ENCODE data around the gene LYVE1. TPM values are rescaled to one million over a fixed set of nuclear protein-coding genes. Genes with fewer than 3 reads are reported as not detected.
A peak's percentile ranks its signal among the peaks of the same experiment; 100 is the strongest.

LYVE1 gene
- polyA plus RNA-seq, 2 of the 4 experiments (the other 2 are of a cell fraction), result 0.04 TPM; not detected in 1

DNA sequence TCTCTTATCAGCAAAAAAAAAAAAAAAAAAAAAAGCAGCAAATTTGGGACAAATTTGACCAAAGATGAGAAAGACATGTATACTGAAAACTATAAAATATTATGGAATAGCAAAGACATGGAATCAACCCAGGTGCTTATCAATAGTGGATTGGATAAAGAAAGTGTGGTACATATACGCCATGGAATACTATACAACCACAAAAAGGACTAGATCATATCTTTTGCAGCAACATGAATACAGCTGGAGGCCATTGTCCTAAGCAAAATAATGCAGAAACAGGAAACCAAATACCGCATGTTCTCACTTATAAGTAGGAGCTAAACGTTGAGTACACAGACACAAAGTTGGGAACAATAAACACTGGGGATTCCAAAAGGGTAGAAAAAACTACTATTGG lies 25.7 kb downstream of the LYVE1 start:
- ChIA-PET CTCF (interaction anchor here (0.8 to 3.3 kb wide), 4 partner anchors 18 to 137 kb away, joined by 3 to 22 read pairs (median 16); no protein-coding TSS in a partner anchor), POLR2A (no interaction called here)
- H3K9me3 ChIP-seq, result no peaks in the 10 kb centered on the region
- FAIRE-seq, result no peak
- DNase-seq (ENCODE audit: low read depth in 1 of 2, low spot score in 1 of 2), result no peak
- H3K4me3 ChIP-seq, result no peak overlapping the region
- H3K4me2 ChIP-seq, result no peak overlapping the region
- H3K27ac ChIP-seq, result no peak overlapping the region
- ATAC-seq, result no peak
- WGBS (ENCODE audit: missing lambda C conversion rate), result 89% methylated on average over 3 of the region's 3 CpGs
- no peak for TF ChIP-seq SREBF2 (IDR thresholded peaks at IDR 0.05)
- no peak for TF ChIP-seq ZFP36 (IDR thresholded peaks at IDR 0.05; ENCODE audit: borderline replicate concordance, partially characterized antibody)
- no peak for TF ChIP-seq RCOR1 (IDR thresholded peaks at IDR 0.05; ENCODE audit: low read depth, low read length)
- TF ChIP-seq, protein P1, sequence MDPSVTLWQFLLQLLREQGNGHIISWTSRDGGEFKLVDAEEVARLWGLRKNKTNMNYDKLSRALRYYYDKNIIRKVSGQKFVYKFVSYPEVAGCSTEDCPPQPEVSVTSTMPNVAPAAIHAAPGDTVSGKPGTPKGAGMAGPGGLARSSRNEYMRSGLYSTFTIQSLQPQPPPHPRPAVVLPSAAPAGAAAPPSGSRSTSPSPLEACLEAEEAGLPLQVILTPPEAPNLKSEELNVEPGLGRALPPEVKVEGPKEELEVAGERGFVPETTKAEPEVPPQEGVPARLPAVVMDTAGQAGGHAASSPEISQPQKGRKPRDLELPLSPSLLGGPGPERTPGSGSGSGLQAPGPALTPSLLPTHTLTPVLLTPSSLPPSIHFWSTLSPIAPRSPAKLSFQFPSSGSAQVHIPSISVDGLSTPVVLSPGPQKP (IDR thresholded peaks at IDR 0.05; ENCODE audit: low read depth, low read length), result no peak
- no peak for TF ChIP-seq EP300 (IDR thresholded peaks at IDR 0.05)
- no peak for TF ChIP-seq MYC (IDR thresholded peaks at IDR 0.05; ENCODE audit: borderline replicate concordance, low read length)
- TF ChIP-seq NFE2L2 (conservative IDR thresholded peaks at IDR 0.05; ENCODE audit: low read length), result no peak
- TF ChIP-seq POLR2A (IDR thresholded peaks at IDR 0.05; ENCODE audit: low read length), result no peak
- no peak for TF ChIP-seq RARB (CRISPR knock-in tag; IDR thresholded peaks at IDR 0.05)
- TF ChIP-seq POLR2AphosphoS2 (conservative IDR thresholded peaks at IDR 0.05; ENCODE audit: low read length), result no peak
- TF ChIP-seq, protein P2, sequence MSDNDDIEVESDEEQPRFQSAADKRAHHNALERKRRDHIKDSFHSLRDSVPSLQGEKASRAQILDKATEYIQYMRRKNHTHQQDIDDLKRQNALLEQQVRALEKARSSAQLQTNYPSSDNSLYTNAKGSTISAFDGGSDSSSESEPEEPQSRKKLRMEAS (IDR thresholded peaks at IDR 0.05), result no peak
- no peak for TF ChIP-seq GATA3 (IDR thresholded peaks at IDR 0.05; ENCODE audit: borderline replicate concordance)
- no peak for TF ChIP-seq MAZ (IDR thresholded peaks at IDR 0.05; ENCODE audit: borderline replicate concordance, low read depth, low read length)
- no peak for TF ChIP-seq EHMT2 (IDR thresholded peaks at IDR 0.05; ENCODE audit: low read depth)
- peaks cover 15% of the 10 kb centered on the region for H3K4me1 ChIP-seq

DNA sequence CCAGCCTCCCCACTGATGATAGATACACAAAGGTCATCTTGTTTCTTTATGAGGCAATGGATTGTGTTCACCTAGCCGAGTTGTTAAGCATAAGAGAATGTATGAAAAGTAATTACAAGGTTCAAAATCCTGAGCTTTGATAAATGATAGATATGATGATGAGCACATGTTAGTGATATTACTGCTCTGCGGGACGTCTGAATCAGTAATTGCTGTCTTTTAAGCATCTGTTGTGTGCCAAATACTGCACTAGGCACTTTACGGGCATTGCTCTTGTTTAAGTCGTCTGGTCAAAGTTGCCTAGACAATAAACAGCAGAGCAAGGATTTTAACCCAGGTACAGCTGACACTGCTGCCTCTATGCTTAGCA lies 26.9 kb downstream of the LYVE1 start:
- no peak for FAIRE-seq
- TF ChIP-seq, protein P3, sequence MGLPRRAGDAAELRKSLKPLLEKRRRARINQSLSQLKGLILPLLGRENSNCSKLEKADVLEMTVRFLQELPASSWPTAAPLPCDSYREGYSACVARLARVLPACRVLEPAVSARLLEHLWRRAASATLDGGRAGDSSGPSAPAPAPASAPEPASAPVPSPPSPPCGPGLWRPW (IDR thresholded peaks at IDR 0.05), result no peak
- CTCF ChIA-PET, result interaction anchor here (0.6 to 3.3 kb wide), 40 partner anchors 9 to 569 kb away, joined by 3 to 22 read pairs (median 5); no protein-coding TSS in a partner anchor
- Histone ChIP-seq H3K4me3 (peak overlapping the region; percentile 75), H3K27ac (peak overlapping the region; percentile 85 to 87), H3K4me1 (peaks cover 15% of the 10 kb centered on the region), H3K9me3 (no peaks in the 10 kb centered on the region), H3K4me2 (peak overlapping the region; percentile 81)
- POLR2A ChIA-PET, result interaction anchor here (0.8 to 1.8 kb wide), 11 partner anchors 10 to 210 kb away, joined by 3 to 12 read pairs (median 4); partner anchors contain the start of genes AMPD3 and CTR9
- 48% methylated on average over 5 of the region's 5 CpGs for whole genome bisulfite sequencing (ENCODE audit: missing lambda C conversion rate)
- DNase-seq (ENCODE audit: low read depth in 1 of 2, low spot score in 1 of 2), result no peak
- no peak for ATAC-seq

DNA sequence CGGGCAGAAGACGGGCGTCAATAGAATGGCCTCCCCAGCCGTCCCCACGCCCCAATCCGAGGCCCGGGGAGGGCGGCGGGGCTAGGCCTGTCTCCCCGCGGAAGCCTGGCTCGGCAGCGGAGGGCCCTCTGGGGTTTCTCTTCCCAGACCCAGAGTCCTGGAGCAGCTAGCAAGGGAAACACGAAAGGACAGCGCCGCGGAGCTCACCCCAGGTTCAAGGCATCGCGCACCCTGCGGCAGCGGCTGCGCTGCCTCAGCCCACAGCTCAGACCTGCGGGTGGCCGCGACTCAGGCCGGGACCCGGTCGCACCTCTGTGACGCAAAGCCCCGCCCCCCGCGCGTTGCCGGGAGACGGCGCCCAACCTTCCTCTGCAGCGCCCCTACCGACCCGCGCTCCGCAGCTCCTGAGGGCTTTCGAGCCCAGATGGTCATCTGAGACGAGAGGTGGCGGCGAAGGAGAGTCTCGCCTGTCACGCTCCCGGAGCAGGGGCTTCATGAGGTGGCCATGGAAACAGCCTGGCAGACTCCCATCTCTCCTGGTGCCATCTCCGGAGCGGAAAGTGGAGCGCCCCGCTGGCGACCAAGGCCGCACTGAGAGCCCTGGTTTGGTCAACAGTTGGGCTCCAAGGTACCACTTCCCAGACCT lies 27.4 kb downstream of the LYVE1 start, which contains the start of gene RNF141:
TSS of gene RNF141 (minus strand) at position 273 of the 646 bp plus-strand sequence. CDS start 7,029 bp downstream, outside the sequence.
- FAIRE-seq, result no peak
- TF ChIP-seq POLR2A (IDR thresholded peaks at IDR 0.05; ENCODE audit: low read length), result peak; percentile 97
- no peak for TF ChIP-seq RNF2 (IDR thresholded peaks at IDR 0.05; ENCODE audit: borderline replicate concordance, low read depth)
- TF ChIP-seq SMC3 (IDR thresholded peaks at IDR 0.05), result peak; percentile 48
- TF ChIP-seq, protein P2 (IDR thresholded peaks at IDR 0.05), result peak; percentile 81
- TF ChIP-seq, protein P4, sequence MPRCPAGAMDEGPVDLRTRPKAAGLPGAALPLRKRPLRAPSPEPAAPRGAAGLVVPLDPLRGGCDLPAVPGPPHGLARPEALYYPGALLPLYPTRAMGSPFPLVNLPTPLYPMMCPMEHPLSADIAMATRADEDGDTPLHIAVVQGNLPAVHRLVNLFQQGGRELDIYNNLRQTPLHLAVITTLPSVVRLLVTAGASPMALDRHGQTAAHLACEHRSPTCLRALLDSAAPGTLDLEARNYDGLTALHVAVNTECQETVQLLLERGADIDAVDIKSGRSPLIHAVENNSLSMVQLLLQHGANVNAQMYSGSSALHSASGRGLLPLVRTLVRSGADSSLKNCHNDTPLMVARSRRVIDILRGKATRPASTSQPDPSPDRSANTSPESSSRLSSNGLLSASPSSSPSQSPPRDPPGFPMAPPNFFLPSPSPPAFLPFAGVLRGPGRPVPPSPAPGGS (IDR thresholded peaks at IDR 0.05), result peak; percentile 83; the same call in 2 of the 3 replicates
- TF ChIP-seq, protein P3 (IDR thresholded peaks at IDR 0.05), result no peak
- TF ChIP-seq EP300 (IDR thresholded peaks at IDR 0.05), result no peak
- TF ChIP-seq FOSL2 (IDR thresholded peaks at IDR 0.05), result no peak
- peak; percentile 46; the same call in 1 of the 2 replicates for TF ChIP-seq FOSL2 (CRISPR knock-in tag; IDR thresholded peaks at IDR 0.05)
- TF ChIP-seq, protein P5, sequence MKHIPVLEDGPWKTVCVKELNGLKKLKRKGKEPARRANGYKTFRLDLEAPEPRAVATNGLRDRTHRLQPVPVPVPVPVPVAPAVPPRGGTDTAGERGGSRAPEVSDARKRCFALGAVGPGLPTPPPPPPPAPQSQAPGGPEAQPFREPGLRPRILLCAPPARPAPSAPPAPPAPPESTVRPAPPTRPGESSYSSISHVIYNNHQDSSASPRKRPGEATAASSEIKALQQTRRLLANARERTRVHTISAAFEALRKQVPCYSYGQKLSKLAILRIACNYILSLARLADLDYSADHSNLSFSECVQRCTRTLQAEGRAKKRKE (CRISPR knock-in tag; IDR thresholded peaks at IDR 0.05; ENCODE audit: low read depth), result no peak
- no peak for TF ChIP-seq JUNB (IDR thresholded peaks at IDR 0.05)
- no peak for TF ChIP-seq EHF (CRISPR knock-in tag; IDR thresholded peaks at IDR 0.05)
- no peak for TF ChIP-seq SREBF2 (IDR thresholded peaks at IDR 0.05)
- TF ChIP-seq, protein P6, sequence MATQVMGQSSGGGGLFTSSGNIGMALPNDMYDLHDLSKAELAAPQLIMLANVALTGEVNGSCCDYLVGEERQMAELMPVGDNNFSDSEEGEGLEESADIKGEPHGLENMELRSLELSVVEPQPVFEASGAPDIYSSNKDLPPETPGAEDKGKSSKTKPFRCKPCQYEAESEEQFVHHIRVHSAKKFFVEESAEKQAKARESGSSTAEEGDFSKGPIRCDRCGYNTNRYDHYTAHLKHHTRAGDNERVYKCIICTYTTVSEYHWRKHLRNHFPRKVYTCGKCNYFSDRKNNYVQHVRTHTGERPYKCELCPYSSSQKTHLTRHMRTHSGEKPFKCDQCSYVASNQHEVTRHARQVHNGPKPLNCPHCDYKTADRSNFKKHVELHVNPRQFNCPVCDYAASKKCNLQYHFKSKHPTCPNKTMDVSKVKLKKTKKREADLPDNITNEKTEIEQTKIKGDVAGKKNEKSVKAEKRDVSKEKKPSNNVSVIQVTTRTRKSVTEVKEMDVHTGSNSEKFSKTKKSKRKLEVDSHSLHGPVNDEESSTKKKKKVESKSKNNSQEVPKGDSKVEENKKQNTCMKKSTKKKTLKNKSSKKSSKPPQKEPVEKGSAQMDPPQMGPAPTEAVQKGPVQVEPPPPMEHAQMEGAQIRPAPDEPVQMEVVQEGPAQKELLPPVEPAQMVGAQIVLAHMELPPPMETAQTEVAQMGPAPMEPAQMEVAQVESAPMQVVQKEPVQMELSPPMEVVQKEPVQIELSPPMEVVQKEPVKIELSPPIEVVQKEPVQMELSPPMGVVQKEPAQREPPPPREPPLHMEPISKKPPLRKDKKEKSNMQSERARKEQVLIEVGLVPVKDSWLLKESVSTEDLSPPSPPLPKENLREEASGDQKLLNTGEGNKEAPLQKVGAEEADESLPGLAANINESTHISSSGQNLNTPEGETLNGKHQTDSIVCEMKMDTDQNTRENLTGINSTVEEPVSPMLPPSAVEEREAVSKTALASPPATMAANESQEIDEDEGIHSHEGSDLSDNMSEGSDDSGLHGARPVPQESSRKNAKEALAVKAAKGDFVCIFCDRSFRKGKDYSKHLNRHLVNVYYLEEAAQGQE (IDR thresholded peaks at IDR 0.05), result no peak
- TF ChIP-seq BHLHE40 (IDR thresholded peaks at IDR 0.05; ENCODE audit: low read depth, low read length), result no peak

More for the DNA sequence above, 27.4 kb downstream of the LYVE1 start, which contains the start of gene RNF141:
- H3K27ac ChIP-seq, result peak within 1 kb of the TSS; percentile 85 to 87
- DNase-seq (ENCODE audit: low read depth in 1 of 2, low spot score in 1 of 2) (peak; percentile 84 to 92), ATAC-seq (peak; percentile 95 to 97)
- ChIA-PET POLR2A (interaction anchor here (0.7 to 1.8 kb wide), 15 partner anchors 9 to 268 kb away, joined by 3 to 12 read pairs (median 3); partner anchors contain the start of genes AMPD3 and CTR9), CTCF (interaction anchor here (0.5 to 3.3 kb wide), 57 partner anchors 9 to 928 kb away, joined by 3 to 22 read pairs (median 4); no protein-coding TSS in a partner anchor)
- peak within 1 kb of the TSS; percentile 83 for H3K4me2 ChIP-seq
- H3K9me3 ChIP-seq, result no peaks in the 10 kb centered on the region
- H3K4me3 ChIP-seq, result peak within 1 kb of the TSS; percentile 75
- peaks cover 15% of the 10 kb centered on the region for H3K4me1 ChIP-seq
- WGBS (ENCODE audit: missing lambda C conversion rate), result 4% methylated on average over 10 of the region's 54 CpGs
